Keratinocyte (primary cell): ENCODE measurements around the gene ARHGEF16. TPM values are rescaled to one million over a fixed set of nuclear protein-coding genes. Genes with fewer than 3 reads are reported as not detected.

Experiments used
- DNase-seq: peaks from one replicate; pipeline ENCODE4 v3.0.0-alpha.2; 2011; ENCODE audit warnings: low read depth, missing footprints, low spot score
- FAIRE-seq: peaks from 2 replicates; lab custom pipeline; 2011; peaks lifted over from hg19 to GRCh38; lab: Jason Lieb, UNC
- H2AFZ ChIP-seq: 2 replicates; pipeline ENCODE4 v1.6.0; 2012; ENCODE audit warnings: low read length, control low read depth, inconsistent platforms; ENCODE audit not compliant: control insufficient read depth
- H3K27ac ChIP-seq: 2 replicates; pipeline ENCODE4 v1.5.1; 2011; ENCODE audit warnings: low read length; ENCODE audit not compliant: control insufficient read depth, insufficient read depth
- H3K27me3 ChIP-seq: 3 replicates; pipeline ENCODE4 v1.6.0; 2011; ENCODE audit warnings: low read length; ENCODE audit not compliant: control insufficient read depth, insufficient read depth; ENCODE audit errors: extremely low read depth
- H3K36me3 ChIP-seq, 2 experiments: 2 replicates in 1 of 2; 3 replicates in 1 of 2; pipeline ENCODE4 v1.5.1; 2011; ENCODE audit warnings: low read length in 2 of 2, mild to moderate bottlenecking in 1 of 2; ENCODE audit not compliant: control insufficient read depth in 2 of 2, insufficient read depth in 2 of 2; ENCODE audit errors: extremely low read depth in 1 of 2
- H3K4me1 ChIP-seq: 3 replicates; pipeline ENCODE4 v1.5.1; 2011; ENCODE audit warnings: low read length; ENCODE audit not compliant: control insufficient read depth, insufficient read depth; ENCODE audit errors: extremely low read depth
- H3K4me2 ChIP-seq: 3 replicates; pipeline ENCODE4 v1.6.0; 2011; ENCODE audit warnings: low read depth, low read length; ENCODE audit not compliant: control insufficient read depth, insufficient read depth; ENCODE audit errors: extremely low read depth
- H3K4me3 ChIP-seq, 3 experiments: fragments of 200-600 bp in 1 of 3; sonication (generic) in 1 of 3; 2 replicates in 2 of 3; 3 replicates in 1 of 3; pipeline ENCODE4 v1.5.1; 2011 to 2016; ENCODE audit warnings: low read length in 3 of 3, mild to moderate bottlenecking in 3 of 3, control low read depth in 2 of 3, inconsistent platforms in 1 of 3, low read depth in 1 of 3, mixed read lengths in 1 of 3, mixed run types in 1 of 3, moderate library complexity in 1 of 3; ENCODE audit not compliant: control insufficient read depth in 2 of 3, insufficient read depth in 2 of 3; ENCODE audit errors: extremely low read depth in 1 of 3
- H3K79me2 ChIP-seq: 2 replicates; pipeline ENCODE4 v1.6.0; 2012; ENCODE audit warnings: low read length; ENCODE audit not compliant: control insufficient read depth, insufficient read depth
- H3K9ac ChIP-seq: 3 replicates; pipeline ENCODE4 v1.6.0; 2011; ENCODE audit warnings: low read length; ENCODE audit not compliant: control insufficient read depth, insufficient read depth; ENCODE audit errors: extremely low read depth
- H3K9me1 ChIP-seq: 3 replicates; pipeline ENCODE4 v1.6.0; 2011; ENCODE audit warnings: low read length; ENCODE audit not compliant: control insufficient read depth, insufficient read depth; ENCODE audit errors: extremely low read depth
- H3K9me3 ChIP-seq: 2 replicates; pipeline ENCODE4 v1.5.1; 2012; ENCODE audit warnings: low read depth, low read length; ENCODE audit not compliant: control insufficient read depth
- H4K20me1 ChIP-seq: 3 replicates; pipeline ENCODE4 v1.6.0; 2011; ENCODE audit warnings: low read length; ENCODE audit not compliant: control insufficient read depth, insufficient read depth; ENCODE audit errors: extremely low read depth
- EZH2 ChIP-seq: IDR thresholded peaks from one replicate; pipeline ENCODE4 v1.6.1; 2012; ENCODE audit warnings: inconsistent platforms, mild to moderate bottlenecking, low read length, moderate library complexity
- dilution Hi-C: fragments of 300-500 bp; cut with MboI; formaldehyde crosslinking; loops from one replicate; pipeline ENCODE4 v1.7.0; 2020; ENCODE audit warnings: low sequenced_read_pairs; ENCODE audit not compliant: extremely low pct_ligation_motif_present
- polyA plus RNA-seq, 5 experiments: library from polyadenylated mRNA; depleted of rRNA in 3 of 5; stranded (reverse) in 3 of 5; stranded (forward) in 1 of 5; unstranded in 1 of 5; fragments of >200 nt; gene quantifications; 1 replicate in 1 of 5; 2 replicates in 3 of 5; 3 replicates in 1 of 5; pipeline versions ENCODE4 v1.2.1 to v1.2.3, GENCODE V29; 2011 to 2012; ENCODE audit warnings: missing spikeins in 2 of 5, low read depth in 1 of 5, low replicate concordance in 1 of 5
- TF ChIP-seq, protein P1 (sequence below), 3 experiments: IDR thresholded peaks in 1 of 3; conservative IDR thresholded peaks in 1 of 3; optimal IDR thresholded peaks in 1 of 3; 2 replicates in 2 of 3; 3 replicates in 1 of 3; pipeline versions ENCODE3 to v1.5.1; 2011; ENCODE audit warnings: low read length in 3 of 3, mild to moderate bottlenecking in 3 of 3, moderate library complexity in 2 of 3, control low read depth in 1 of 3, inconsistent platforms in 1 of 3; ENCODE audit not compliant: insufficient read depth in 2 of 3; ENCODE audit errors: extremely low read depth in 1 of 3

ARHGEF16 gene
- polyA plus RNA-seq, 1 donor (not counting 4 experiments of a cell fraction or from before 2014, with no cell fraction given), result 6.2 TPM

DNA sequence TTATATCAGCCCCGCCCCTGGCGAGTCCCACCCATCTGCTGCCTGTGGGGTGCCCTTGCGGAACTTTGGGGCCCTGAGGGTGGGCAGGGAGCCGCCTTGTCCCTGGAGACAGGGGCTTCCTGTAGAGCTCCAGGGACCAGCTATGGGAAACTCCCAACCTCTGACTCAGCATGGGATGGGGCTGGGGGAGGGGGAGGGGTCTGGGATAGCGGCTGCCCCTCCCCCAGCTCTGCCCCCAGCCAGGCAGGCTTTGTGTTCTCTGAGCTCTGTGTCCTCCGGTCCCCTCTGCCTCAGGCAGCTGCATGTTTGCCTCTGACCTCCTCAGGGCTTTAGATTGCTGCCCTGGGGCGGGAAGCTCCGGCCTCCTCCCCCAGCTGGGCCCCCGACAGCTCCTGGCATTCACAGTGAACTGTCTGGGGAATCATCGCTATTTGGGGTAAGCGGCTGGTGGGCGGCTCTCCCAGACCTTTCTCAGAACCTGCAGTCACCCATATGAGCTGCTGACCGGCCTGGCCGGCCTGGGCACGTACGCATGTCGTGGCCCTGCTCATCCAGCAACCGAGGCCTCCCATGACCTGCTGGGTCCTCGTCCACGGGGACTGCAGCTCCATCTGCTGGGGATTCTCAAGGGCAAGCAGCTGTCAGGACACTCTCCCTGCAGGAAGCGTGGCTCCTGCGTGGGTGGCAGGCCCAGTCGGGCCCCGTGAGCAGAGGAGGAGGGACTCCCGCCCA lies 17.1 kb downstream of the ARHGEF16 start:
- peak overlapping the region; percentile 14 for H3K27ac ChIP-seq
- FAIRE-seq (no peak), DNase-seq (no peak)
- no peaks in the 10 kb centered on the region for H3K27me3 ChIP-seq
- H3K4me1 ChIP-seq, result peaks cover 62% of the 10 kb centered on the region
- peak overlapping the region; percentile 47 for H3K9ac ChIP-seq
- H3K4me2 ChIP-seq, result peak overlapping the region; percentile 32
- peaks cover 0 to 11% of the 10 kb centered on the region in 2 experiments for H3K36me3 ChIP-seq
- no peak overlapping the region for H3K4me3 ChIP-seq
- dilution Hi-C loops, result no loop called here
- TF ChIP-seq, protein P1, sequence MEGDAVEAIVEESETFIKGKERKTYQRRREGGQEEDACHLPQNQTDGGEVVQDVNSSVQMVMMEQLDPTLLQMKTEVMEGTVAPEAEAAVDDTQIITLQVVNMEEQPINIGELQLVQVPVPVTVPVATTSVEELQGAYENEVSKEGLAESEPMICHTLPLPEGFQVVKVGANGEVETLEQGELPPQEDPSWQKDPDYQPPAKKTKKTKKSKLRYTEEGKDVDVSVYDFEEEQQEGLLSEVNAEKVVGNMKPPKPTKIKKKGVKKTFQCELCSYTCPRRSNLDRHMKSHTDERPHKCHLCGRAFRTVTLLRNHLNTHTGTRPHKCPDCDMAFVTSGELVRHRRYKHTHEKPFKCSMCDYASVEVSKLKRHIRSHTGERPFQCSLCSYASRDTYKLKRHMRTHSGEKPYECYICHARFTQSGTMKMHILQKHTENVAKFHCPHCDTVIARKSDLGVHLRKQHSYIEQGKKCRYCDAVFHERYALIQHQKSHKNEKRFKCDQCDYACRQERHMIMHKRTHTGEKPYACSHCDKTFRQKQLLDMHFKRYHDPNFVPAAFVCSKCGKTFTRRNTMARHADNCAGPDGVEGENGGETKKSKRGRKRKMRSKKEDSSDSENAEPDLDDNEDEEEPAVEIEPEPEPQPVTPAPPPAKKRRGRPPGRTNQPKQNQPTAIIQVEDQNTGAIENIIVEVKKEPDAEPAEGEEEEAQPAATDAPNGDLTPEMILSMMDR (optimal IDR thresholded peaks at IDR 0.05 in 1 of 3, IDR thresholded peaks at IDR 0.05 in 1 of 3, conservative IDR thresholded peaks at IDR 0.05 in 1 of 3; ENCODE audit: extremely low read depth in 1 of 3, insufficient read depth in 2 of 3, low read length in 3 of 3), result peak in 2 of 3 experiments; percentile 36 to 55
- no peak for TF ChIP-seq EZH2
- H2AFZ ChIP-seq, result no peak overlapping the region
- no peaks in the 10 kb centered on the region for H3K9me3 ChIP-seq
- no peaks in the 10 kb centered on the region for H3K9me1 ChIP-seq
- no peaks in the 10 kb centered on the region for H3K79me2 ChIP-seq
- peaks cover 4% of the 10 kb centered on the region for H4K20me1 ChIP-seq

DNA sequence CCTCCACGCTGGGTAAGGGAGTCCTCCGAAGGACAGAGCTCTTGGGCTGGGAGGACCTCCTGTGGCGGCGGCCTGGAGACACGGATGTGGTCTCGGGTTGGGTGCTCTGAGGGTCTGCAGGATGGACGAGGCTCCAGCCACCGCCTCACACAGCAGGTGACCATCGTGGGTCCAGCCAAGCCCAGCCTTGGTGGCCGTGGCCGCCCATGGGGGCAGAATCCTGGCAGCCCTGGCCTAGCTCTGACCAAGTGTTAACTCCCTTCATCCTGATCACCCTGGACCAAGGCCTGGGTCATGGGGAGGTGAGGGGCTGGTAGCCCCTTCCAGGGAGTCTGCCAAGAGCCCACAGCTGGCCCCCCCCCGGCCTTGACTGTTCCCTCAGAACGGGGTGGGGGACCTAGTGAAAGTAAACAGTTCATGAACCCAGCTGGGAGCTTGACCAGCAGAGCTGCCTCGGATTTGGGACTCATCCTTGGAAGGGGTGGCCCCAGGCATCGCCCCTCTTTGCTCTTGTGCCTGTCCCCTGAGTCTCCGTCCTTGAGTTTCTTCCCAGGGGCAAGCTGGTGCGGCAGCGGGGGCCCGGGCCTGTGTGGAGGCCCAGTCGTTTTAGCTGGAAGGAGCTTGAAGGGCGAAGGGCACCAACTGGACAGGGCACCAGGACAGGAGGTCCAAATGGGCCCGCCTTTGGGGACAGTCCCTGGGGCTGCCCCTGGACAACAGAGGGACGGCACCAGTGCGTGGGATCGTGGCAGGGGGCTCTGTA lies 17.8 kb downstream of the ARHGEF16 start:
- H4K20me1 ChIP-seq, result peaks cover 4% of the 10 kb centered on the region
- H2AFZ ChIP-seq, result no peak overlapping the region
- H3K4me3 ChIP-seq, result no peak overlapping the region
- no peaks in the 10 kb centered on the region for H3K27me3 ChIP-seq
- peaks cover 54% of the 10 kb centered on the region for H3K4me1 ChIP-seq
- H3K9me1 ChIP-seq, result no peaks in the 10 kb centered on the region
- H3K36me3 ChIP-seq, result peaks cover 0 to 11% of the 10 kb centered on the region in 2 experiments
- no peaks in the 10 kb centered on the region for H3K79me2 ChIP-seq
- peak overlapping the region; percentile 16 for H3K4me2 ChIP-seq
- no peak for FAIRE-seq
- DNase-seq, result no peak
- no peaks in the 10 kb centered on the region for H3K9me3 ChIP-seq
- no peak overlapping the region for H3K9ac ChIP-seq
- TF ChIP-seq, protein P1 (optimal IDR thresholded peaks at IDR 0.05 in 1 of 3, IDR thresholded peaks at IDR 0.05 in 1 of 3, conservative IDR thresholded peaks at IDR 0.05 in 1 of 3; ENCODE audit: extremely low read depth in 1 of 3, insufficient read depth in 2 of 3, low read length in 3 of 3), result no peak
- TF ChIP-seq EZH2, result no peak
- H3K27ac ChIP-seq, result peak overlapping the region; percentile 14
- dilution Hi-C loops, result no loop called here
